GM10266 (cell line): ENCODE data around the gene SIPA1L2.

Experiments
- DNase-seq: peaks from one replicate; pipeline ENCODE4 v3.0.0; 2012; ENCODE audit errors: extremely low spot score
- CTCF ChIP-seq: IDR thresholded peaks from 2 replicates; pipeline ENCODE4 v1.5.1; 2012; ENCODE audit warnings: mild to moderate bottlenecking, low read depth; ENCODE audit not compliant: control insufficient read depth, insufficient read depth; ENCODE audit errors: missing control alignments

The SIPA1L2 gene

GRCh38 chr1:232669981-232670747 is 40.2 kb upstream of the SIPA1L2 start:
- no peak for DNase-seq
- TF ChIP-seq CTCF, result no peak

GRCh38 chr1:232667778-232668165 is 37.8 kb upstream of the SIPA1L2 start:
- DNase-seq, result no peak
- no peak for TF ChIP-seq CTCF

- TF ChIP-seq CTCF, result no peak
- DNase-seq, result no peak
Observed at GRCh38 chr1:232667094-232667777, 37.3 kb upstream of the SIPA1L2 start.

- no peak for DNase-seq
- no peak for TF ChIP-seq CTCF
Observed at GRCh38 chr1:232664844-232665777, 35.2 kb upstream of the SIPA1L2 start.

- no peak for DNase-seq
- no peak for TF ChIP-seq CTCF
Observed at GRCh38 chr1:232662910-232663309, 33.0 kb upstream of the SIPA1L2 start.

GRCh38 chr1:232658386-232658785 is 28.5 kb upstream of the SIPA1L2 start:
- no peak for DNase-seq
- no peak for TF ChIP-seq CTCF
